Gastroesophageal sphincter (tissue), 3 donors: ENCODE results near the gene ARFGAP2.
"Not testable (repeated sequence)": the region's sequence is repeated elsewhere in the genome, so short reads cannot be mapped to it uniquely, and the experiment has no call there.

ENCODE experiments used
- CTCF ChIP-seq, 4 experiments: fragments of 200-600 bp in 2 of 4; fragments of 450-650 bp in 2 of 4; sonication (generic) in 1 of 4; IDR thresholded peaks; one replicate each; pipeline ENCODE4 v1.5.1; 2017 to 2019; ENCODE audit warnings: antibody characterized with exemption in 4 of 4, mild to moderate bottlenecking in 2 of 4, moderate library complexity in 2 of 4
- POLR2A ChIP-seq, 2 donors: fragments of 450-650 bp; IDR thresholded peaks; one replicate each; pipeline ENCODE4 v1.6.1; 2017; ENCODE audit warnings: antibody characterized with exemption in 2 of 2, mild to moderate bottlenecking in 2 of 2, moderate library complexity in 1 of 2

GRCh38 chr11:47208008-47208552 is 31.4 kb upstream of the ARFGAP2 start:
- not testable (repeated sequence) for TF ChIP-seq POLR2A, CTCF (IDR thresholded peaks at IDR 0.05)
